Activated CD4-positive, alpha-beta T cell treated with anti-CD3 and anti-CD28 coated beads, Interleukin-2, amount 10 ng/mL, durations not matched to agents 7 days and 5 days (primary cell): Measurements from ENCODE around the gene THAP12. TPM values are rescaled to one million over a fixed set of nuclear protein-coding genes. Genes with fewer than 3 reads are reported as not detected.

Source experiments
- CTCF ChIA-PET: fragments of 350-600 bp; sonication (Branson Sonifier 250); formaldehyde crosslinking; loops from one replicate; lab custom pipeline; 2021; ENCODE audit warnings: antibody characterized with exemption; lab: Charles Lee
- POLR2A ChIA-PET: fragments of 350-600 bp; sonication (Branson Sonifier 250); formaldehyde crosslinking; loops from one replicate; lab custom pipeline; 2021; ENCODE audit warnings: antibody characterized with exemption; lab: Charles Lee
- DNase-seq: peaks from one replicate; pipeline ENCODE4 v3.0.0-alpha.2; 2020
- H3K27ac Mint-ChIP-seq: one replicate; pipeline ENCODE4 v1.8.0; 2021; ENCODE audit warnings: mild to moderate bottlenecking, moderate library complexity, mixed read lengths
- H3K27me3 Mint-ChIP-seq: one replicate; pipeline ENCODE4 v1.8.0; 2021; ENCODE audit warnings: mixed read lengths
- H3K36me3 Mint-ChIP-seq: one replicate; pipeline ENCODE4 v1.8.0; 2021; ENCODE audit warnings: low read depth, mixed read lengths
- H3K4me1 Mint-ChIP-seq: one replicate; pipeline ENCODE4 v1.8.0; 2021; ENCODE audit warnings: mixed read lengths
- H3K4me3 Mint-ChIP-seq: one replicate; pipeline ENCODE4 v1.8.0; 2021; ENCODE audit warnings: mild to moderate bottlenecking, moderate library complexity, mixed read lengths
- H3K9me3 Mint-ChIP-seq: one replicate; pipeline ENCODE4 v1.8.0; 2021; ENCODE audit warnings: mixed read lengths
- total RNA-seq, 2 experiments: library from RNA; stranded (reverse); gene quantifications; one replicate each; pipeline ENCODE4 v1.2.3, GENCODE V29; 2021

The THAP12 gene
- total RNA-seq, 2 experiments from 2014 or later = 49.5 to 56.1 TPM

DNA sequence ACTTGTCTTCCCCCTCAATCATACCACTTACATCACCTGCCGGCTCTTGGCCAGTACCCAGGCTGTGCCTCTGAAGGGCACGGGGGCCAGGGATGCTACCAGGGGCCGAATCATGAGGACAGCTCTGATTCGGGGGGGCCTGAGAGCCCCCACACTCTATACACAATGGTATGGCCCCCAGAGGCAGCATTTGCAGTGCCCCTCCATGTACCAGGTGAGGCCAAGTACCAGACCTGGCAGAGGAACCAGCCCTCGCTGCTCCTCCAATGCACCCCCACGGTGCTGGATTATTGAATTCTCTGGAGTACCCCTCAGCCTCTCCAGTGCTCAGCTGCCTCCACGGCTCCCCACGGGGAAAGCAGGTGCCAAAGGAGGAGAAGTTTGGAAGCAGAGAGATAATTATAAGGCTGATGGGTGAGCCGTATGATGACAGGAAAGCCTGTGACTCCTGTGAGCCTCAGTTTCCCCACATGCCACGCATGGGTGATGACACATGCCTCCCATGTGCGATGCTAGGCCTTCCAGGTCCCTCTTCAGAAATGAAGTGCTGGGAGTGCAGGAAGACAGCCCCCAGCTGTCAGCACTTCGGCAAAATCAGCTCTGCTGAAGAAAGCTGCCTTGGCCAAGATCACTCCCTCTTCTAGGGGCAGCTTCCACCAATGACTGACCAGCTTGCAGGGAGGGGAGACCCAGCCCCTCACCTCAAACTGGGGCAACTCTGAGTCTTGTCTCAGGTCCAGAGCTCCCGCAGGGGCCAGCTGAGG lies 69.9 kb downstream of the THAP12 start:
- POLR2A ChIA-PET = no interaction called here
- no peaks in the 10 kb centered on the region for H3K9me3 Mint-ChIP-seq

GRCh38 chr11:76307978-76308747 lies 72.8 kb downstream of the THAP12 start:
- Mint-ChIP-seq H3K4me3 (no peak overlapping the region), H3K9me3 (no peaks in the 10 kb centered on the region), H3K4me1 (no peaks in the 10 kb centered on the region), H3K36me3 (no peaks in the 10 kb centered on the region), H3K27me3 (peaks cover 13% of the 10 kb centered on the region), H3K27ac (no peak overlapping the region)
- no peak for DNase-seq
- ChIA-PET POLR2A (no interaction called here), CTCF (no interaction called here)

More for the DNA sequence above, 69.9 kb downstream of the THAP12 start:
- Mint-ChIP-seq H3K4me3 (no peak overlapping the region), H3K4me1 (no peaks in the 10 kb centered on the region), H3K36me3 (no peaks in the 10 kb centered on the region), H3K27me3 (peaks cover 2% of the 10 kb centered on the region), H3K27ac (no peak overlapping the region)
- CTCF ChIA-PET = interaction anchor here (1.4 kb wide), 1 partner anchor 104 kb away, joined by 4 read pairs; no protein-coding TSS in a partner anchor
- DNase-seq = no peak

GRCh38 chr11:76307396-76307795 lies 73.5 kb downstream of the THAP12 start:
- H3K9me3 Mint-ChIP-seq = no peaks in the 10 kb centered on the region
- H3K4me3 Mint-ChIP-seq = no peak overlapping the region
- CTCF ChIA-PET = interaction anchor here (1.3 kb wide), 1 partner anchor 12 kb away, joined by 3 read pairs; no protein-coding TSS in a partner anchor
- H3K27me3 Mint-ChIP-seq = peaks cover 15% of the 10 kb centered on the region
- DNase-seq = no peak
- no peaks in the 10 kb centered on the region for H3K4me1 Mint-ChIP-seq
- POLR2A ChIA-PET = no interaction called here
- no peak overlapping the region for H3K27ac Mint-ChIP-seq
- H3K36me3 Mint-ChIP-seq = no peaks in the 10 kb centered on the region

DNA sequence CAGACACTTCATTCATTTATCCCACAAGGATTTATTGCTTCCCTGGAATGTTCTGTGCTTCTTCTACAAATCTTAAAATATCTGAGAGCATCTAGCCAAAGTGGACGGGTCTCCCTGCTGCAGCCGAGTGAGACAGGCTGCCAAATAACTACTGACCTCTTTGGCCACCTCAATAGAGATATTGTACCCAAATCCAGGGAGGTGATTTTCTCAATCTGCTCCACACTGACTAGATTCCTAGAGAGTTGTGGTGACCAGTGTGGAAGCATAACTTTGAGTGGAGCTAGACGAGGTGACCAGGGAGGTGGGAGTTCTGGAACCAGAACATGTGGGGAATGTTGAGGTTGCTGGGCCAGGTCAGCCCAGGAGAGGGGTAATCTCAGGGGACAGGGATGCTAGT lies 77.5 kb downstream of the THAP12 start:
- Mint-ChIP-seq H3K9me3 (no peaks in the 10 kb centered on the region), H3K27me3 (peaks cover 13% of the 10 kb centered on the region), H3K36me3 (no peaks in the 10 kb centered on the region), H3K4me3 (no peak overlapping the region), H3K4me1 (no peaks in the 10 kb centered on the region), H3K27ac (no peak overlapping the region)
- no peak for DNase-seq
- ChIA-PET CTCF (interaction anchor here (1.3 to 1.4 kb wide), 2 partner anchors 10 to 16 kb away, joined by 5 read pairs; no protein-coding TSS in a partner anchor), POLR2A (no interaction called here)

- H3K36me3 Mint-ChIP-seq = no peaks in the 10 kb centered on the region
- H3K27ac Mint-ChIP-seq = no peak overlapping the region
- no peak for DNase-seq
- H3K4me1 Mint-ChIP-seq = no peaks in the 10 kb centered on the region
- no peak overlapping the region for H3K4me3 Mint-ChIP-seq
- CTCF ChIA-PET = interaction anchor here (1.4 kb wide), 1 partner anchor 11 kb away, joined by 5 read pairs; no protein-coding TSS in a partner anchor
- POLR2A ChIA-PET = no interaction called here
- H3K9me3 Mint-ChIP-seq = no peaks in the 10 kb centered on the region
- H3K27me3 Mint-ChIP-seq = peaks cover 13% of the 10 kb centered on the region
These were observed 77.9 kb downstream of the THAP12 start for GRCh38 chr11:76302996-76303395.

Other genes with a start within 250 kb of the THAP12 start
- gene WNT11, start 174.6 kb downstream of the THAP12 start, total RNA-seq = not detected
- gene GVQW3, start 191 bp upstream of the THAP12 start, total RNA-seq = 1 to 10 TPM; 5.5 to 5.7 TPM
- gene EMSY, start 63.9 kb upstream of the THAP12 start, total RNA-seq = 10 to 100 TPM; 28.7 to 31.8 TPM